GM18861 (cell line): ENCODE results near the gene SYN1.
A peak's percentile ranks its signal among the peaks of the same experiment; 100 is the strongest.
"Not testable (repeated sequence)": the region's sequence is repeated elsewhere in the genome, so short reads cannot be mapped to it uniquely, and the experiment has no call there.

ENCODE experiments used
- ATAC-seq: cut with Tn5 transposase; IDR thresholded peaks from one replicate; pipeline ENCODE4 v1.9.1; 2021; ENCODE audit not compliant: unreplicated experiment

The SYN1 gene

GRCh38 chrX:47619486-47620302 lies at the start of gene SYN1:
SYN1 (minus strand) TSS chrX:47619857; CDS start chrX:47619728, 129 bp downstream.
- peak; percentile 53 for ATAC-seq

- ATAC-seq = not testable (repeated sequence)
Measured at GRCh38 chrX:47665797-47666196, 46.1 kb upstream of the SYN1 start.

DNA sequence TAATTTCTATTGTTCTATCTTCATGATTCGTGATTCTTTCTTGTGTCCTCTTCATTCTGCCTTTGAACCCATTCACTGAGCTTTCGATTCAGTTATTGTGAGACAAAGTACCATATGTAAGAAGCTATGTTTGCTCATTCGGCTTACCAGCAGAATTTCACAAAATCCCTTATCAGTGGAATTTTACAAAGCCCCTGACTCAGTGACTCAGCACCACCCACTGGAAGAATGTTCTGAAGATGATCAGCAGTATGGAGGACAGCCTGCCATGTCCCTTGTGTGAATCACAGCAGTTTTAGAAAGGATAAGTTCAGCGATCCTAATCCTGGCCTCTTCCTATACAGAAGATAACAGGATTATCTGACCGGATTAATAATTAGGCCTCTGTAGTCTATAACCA lies 45.1 kb upstream of the SYN1 start:
- no peak for ATAC-seq

- ATAC-seq = no peak
Measured at GRCh38 chrX:47662144-47662657, 42.5 kb upstream of the SYN1 start.

DNA sequence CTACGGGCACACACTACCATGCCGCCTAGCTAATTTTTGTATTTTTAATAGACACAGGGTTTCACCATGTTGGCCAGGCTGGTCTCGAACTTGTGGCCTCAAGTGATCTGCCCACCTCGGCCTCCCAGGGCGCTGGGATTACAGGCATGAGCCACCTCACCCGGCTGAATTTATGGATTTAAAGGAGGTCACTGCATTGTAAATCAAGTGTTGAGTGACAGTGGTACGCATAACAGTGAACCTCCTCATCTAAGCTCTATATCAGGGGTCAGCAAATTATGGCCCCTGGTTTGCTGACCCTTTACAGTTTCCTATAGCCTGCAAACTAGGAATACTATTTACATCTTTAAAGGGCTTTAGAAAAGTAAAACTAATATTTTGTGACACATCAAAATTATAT lies 41.9 kb upstream of the SYN1 start:
- no peak for ATAC-seq

- no peak for ATAC-seq
Measured at GRCh38 chrX:47659421-47659726, 39.7 kb upstream of the SYN1 start.

- peak; percentile 59 for ATAC-seq
Measured at GRCh38 chrX:47658684-47659420, 39.2 kb upstream of the SYN1 start, which contains the start of gene UXT. UXT (minus strand) TSS chrX:47659180; CDS start chrX:47658927, 253 bp downstream.

DNA sequence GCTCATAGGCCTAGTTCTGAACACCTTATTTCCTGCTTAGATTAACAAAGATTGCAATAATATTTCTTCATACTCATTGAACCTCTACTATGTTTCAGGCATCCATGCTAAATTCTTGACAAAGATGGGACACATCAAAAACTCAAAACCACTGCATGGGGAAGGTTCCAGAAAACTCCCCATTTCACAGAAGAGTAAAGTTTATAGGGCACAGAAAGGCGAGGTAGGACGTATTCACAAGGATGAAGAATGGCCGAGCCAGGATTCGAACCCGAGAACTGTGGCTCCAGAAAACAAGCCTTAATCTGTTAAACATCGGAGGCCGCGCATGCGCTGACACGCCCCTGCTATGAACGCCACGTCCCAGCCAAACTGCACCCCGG lies 38.6 kb upstream of the SYN1 start:
- ATAC-seq = no peak

- no peak for ATAC-seq
Measured at GRCh38 chrX:47651043-47651905, 31.6 kb upstream of the SYN1 start.

GRCh38 chrX:47650164-47651042 lies 30.7 kb upstream of the SYN1 start, which contains the start of gene ELK1:
ELK1 (minus strand) TSS chrX:47650563; CDS start chrX:47641441, 9,122 bp downstream.
- ATAC-seq = peak; percentile 78

GRCh38 chrX:47649781-47650163 lies 30.1 kb upstream of the SYN1 start:
- ATAC-seq = no peak

- no peak for ATAC-seq
Measured at GRCh38 chrX:47649271-47649670, 29.6 kb upstream of the SYN1 start.

- ATAC-seq = no peak
Measured at GRCh38 chrX:47648376-47648775, 28.7 kb upstream of the SYN1 start.

GRCh38 chrX:47646636-47647035 lies 27.0 kb upstream of the SYN1 start:
- no peak for ATAC-seq

DNA sequence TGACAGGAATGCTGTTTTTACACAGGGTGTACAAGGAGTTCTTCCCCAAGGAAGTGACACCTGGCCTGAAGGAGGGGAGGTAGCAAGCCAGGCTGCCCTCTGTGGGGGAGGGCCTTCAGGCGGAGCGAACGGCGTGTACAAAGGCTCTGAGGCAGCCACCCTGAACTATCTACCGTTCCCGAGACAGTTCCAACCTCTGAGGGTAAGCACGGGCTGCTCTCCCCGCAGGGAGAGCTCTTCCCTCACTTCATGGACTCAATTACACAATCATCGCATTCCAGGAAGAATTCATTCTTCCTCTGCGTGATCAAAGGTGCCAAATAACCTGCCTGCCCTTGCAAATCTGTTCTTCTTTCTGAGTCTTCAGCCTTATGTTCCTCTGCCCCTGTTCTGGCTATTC lies 25.9 kb upstream of the SYN1 start:
- ATAC-seq = no peak

DNA sequence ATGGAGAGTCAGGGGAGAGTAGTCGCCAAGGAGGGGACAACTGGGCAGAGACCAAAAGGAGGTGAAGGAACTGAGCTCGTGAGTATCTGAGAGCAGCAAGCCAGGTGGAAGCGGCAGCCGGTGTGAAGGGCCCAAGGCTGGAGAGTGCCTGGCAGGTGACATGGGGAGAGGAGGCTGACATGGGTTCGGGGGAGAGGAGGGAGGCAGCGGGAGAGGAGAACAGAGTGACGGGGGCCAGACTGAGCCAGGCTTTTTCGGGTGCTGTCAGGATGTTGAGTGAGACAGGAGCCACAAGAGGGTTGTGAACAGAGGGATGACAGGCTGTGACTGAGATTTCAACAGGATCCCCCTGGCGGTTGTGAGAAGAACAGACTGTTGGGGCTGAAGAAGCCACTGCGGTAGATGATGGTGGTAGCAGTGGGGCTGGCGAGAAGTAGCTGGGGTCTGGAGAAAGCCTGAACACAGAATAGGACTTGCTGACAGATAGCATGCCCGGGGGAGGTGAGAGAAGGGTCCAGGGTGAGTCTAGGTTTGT lies 25.0 kb upstream of the SYN1 start:
- no peak for ATAC-seq

DNA sequence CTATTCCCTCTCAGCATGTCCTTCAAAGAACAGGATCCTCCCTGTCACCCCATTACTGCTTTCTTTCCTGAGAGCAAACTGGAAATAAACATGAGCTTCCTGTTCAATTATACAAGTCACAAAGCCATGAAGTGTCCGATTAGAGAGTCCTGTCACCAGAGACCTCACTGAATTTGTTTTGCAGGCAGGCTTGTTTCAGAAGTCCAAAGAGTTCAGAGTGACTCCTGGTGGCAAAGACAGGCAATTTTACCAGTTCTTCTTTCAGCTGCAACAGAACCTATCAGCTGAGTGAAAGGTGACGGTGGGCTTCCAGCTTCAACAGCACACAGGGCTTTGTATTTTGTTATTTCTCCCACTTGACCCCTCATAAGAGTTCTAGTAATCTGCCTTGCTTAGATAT lies 24.3 kb upstream of the SYN1 start:
- no peak for ATAC-seq

- no peak for ATAC-seq
Measured at GRCh38 chrX:47638816-47639215, 19.2 kb upstream of the SYN1 start.

- ATAC-seq = peak; percentile 73
Measured at GRCh38 chrX:47637546-47638195, 18.0 kb upstream of the SYN1 start.
